Sigmoid colon (tissue), 4 donors: ENCODE measurements around the gene F2.

Source experiments
- EP300 ChIP-seq, 4 donors: sonication (generic); formaldehyde crosslinking; IDR thresholded peaks; one replicate each; pipeline ENCODE4 v1.6.1; 2017; ENCODE audit warnings: antibody characterized with exemption in 4 of 4
- TF ChIP-seq, protein P1 (sequence below), 4 experiments: fragments of 450-650 bp in 3 of 4; fragments of 200-600 bp in 1 of 4; IDR thresholded peaks; one replicate each; pipeline ENCODE4 v1.5.1; 2016 to 2019; ENCODE audit warnings: antibody characterized with exemption in 4 of 4, mild to moderate bottlenecking in 3 of 4, moderate library complexity in 2 of 4

DNA sequence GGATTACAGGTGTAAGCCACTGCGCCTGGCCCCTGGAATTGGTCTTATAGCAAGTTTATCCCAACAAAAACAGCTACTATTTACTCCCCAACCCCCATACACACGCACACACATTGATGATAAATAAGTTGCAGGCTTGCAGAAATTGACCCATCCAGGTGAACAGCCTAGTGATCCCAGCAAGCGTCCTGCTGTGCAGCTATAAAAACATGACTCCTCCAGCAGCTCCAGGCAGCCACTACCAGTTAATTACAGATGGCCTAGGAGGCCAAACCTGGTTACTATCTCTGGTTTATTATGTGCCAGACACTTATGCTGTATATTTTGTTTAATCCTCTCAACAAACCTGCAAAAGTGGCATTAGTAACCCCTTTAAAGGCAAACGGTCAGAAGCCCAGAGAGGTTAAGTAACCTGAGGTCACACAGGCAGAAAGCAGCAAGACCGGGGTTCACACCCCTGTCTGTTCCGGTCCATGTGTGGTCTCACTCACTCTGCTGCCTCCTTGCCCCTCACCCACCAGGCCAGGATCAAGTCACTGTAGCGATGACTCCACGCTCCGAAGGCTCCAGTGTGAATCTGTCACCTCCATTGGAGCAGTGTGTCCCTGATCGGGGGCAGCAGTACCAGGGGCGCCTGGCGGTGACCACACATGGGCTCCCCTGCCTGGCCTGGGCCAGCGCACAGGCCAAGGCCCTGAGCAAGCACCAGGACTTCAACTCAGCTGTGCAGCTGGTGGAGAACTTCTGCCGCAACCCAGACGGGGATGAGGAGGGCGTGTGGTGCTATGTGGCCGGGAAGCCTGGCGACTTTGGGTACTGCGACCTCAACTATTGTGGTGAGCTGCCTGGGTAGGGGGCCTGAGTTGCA lies 6.6 kb downstream of the F2 start:
- TF ChIP-seq EP300 (IDR thresholded peaks at IDR 0.05) = no peak
- TF ChIP-seq, protein P1, sequence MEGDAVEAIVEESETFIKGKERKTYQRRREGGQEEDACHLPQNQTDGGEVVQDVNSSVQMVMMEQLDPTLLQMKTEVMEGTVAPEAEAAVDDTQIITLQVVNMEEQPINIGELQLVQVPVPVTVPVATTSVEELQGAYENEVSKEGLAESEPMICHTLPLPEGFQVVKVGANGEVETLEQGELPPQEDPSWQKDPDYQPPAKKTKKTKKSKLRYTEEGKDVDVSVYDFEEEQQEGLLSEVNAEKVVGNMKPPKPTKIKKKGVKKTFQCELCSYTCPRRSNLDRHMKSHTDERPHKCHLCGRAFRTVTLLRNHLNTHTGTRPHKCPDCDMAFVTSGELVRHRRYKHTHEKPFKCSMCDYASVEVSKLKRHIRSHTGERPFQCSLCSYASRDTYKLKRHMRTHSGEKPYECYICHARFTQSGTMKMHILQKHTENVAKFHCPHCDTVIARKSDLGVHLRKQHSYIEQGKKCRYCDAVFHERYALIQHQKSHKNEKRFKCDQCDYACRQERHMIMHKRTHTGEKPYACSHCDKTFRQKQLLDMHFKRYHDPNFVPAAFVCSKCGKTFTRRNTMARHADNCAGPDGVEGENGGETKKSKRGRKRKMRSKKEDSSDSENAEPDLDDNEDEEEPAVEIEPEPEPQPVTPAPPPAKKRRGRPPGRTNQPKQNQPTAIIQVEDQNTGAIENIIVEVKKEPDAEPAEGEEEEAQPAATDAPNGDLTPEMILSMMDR (IDR thresholded peaks at IDR 0.05) = no peak
